H1 (cell line): ENCODE data around the gene PLGRKT. TPM values are rescaled to one million over a fixed set of nuclear protein-coding genes. Genes with fewer than 3 reads are reported as not detected.

ENCODE experiments used
- CTCF ChIA-PET: fragments of 300-600 bp; sonication (Branson Sonifier 250); formaldehyde crosslinking; loops from one replicate; lab custom pipeline; 2021; ENCODE audit not compliant: partially characterized antibody; lab: Charles Lee
- POLR2A ChIA-PET: fragments of 300-600 bp; sonication (Branson Sonifier 250); formaldehyde crosslinking; loops from one replicate; lab custom pipeline; 2021; ENCODE audit warnings: inconsistent platforms; ENCODE audit not compliant: partially characterized antibody; lab: Charles Lee
- DNase-seq, 2 experiments: peaks; one replicate each; pipeline versions ENCODE4 v3.0.0 to v3.0.0-alpha.2; 2010 to 2022; ENCODE audit warnings: low spot score in 2 of 2, low read depth in 1 of 2, mixed read lengths in 1 of 2
- FAIRE-seq: peaks from 2 replicates; lab custom pipeline; 2011; peaks lifted over from hg19 to GRCh38; lab: Jason Lieb, UNC
- H2AFZ ChIP-seq: 2 replicates; pipeline ENCODE4 v1.8.1; 2012; ENCODE audit warnings: low read length, inconsistent platforms
- H2AK5ac ChIP-seq: 2 replicates; pipeline ENCODE4 v1.6.1; 2013; ENCODE audit warnings: low read depth, low read length
- H2BK120ac ChIP-seq: replicated peaks from 2 replicates; pipeline ENCODE3; 2013; ENCODE audit warnings: low read depth, low read length, inconsistent platforms
- H2BK12ac ChIP-seq: 2 replicates; pipeline ENCODE4 v1.6.1; 2013; ENCODE audit warnings: low read depth, low read length
- H2BK15ac ChIP-seq: 2 replicates; pipeline ENCODE4 v1.6.1; 2013; ENCODE audit warnings: low read length
- H2BK20ac ChIP-seq: 2 replicates; pipeline ENCODE4 v1.6.1; 2013; ENCODE audit warnings: low read length
- H2BK5ac ChIP-seq: 2 replicates; pipeline ENCODE4 v1.6.1; 2013; ENCODE audit warnings: low read depth, low read length
- H3K14ac ChIP-seq: 2 replicates; pipeline ENCODE4 v1.6.1; 2013; ENCODE audit warnings: inconsistent platforms; ENCODE audit not compliant: insufficient read length
- H3K18ac ChIP-seq: 2 replicates; pipeline ENCODE4 v1.6.1; 2013; ENCODE audit warnings: low read length; ENCODE audit errors: extremely low read depth
- H3K23ac ChIP-seq: 2 replicates; pipeline ENCODE4 v1.6.1; 2013; ENCODE audit warnings: inconsistent platforms; ENCODE audit not compliant: insufficient read length
- H3K23me2 ChIP-seq: 2 replicates; pipeline ENCODE4 v1.6.1; 2013; ENCODE audit warnings: low read depth, low read length
- H3K27ac ChIP-seq: 2 replicates; pipeline ENCODE4 v1.6.1; 2011; ENCODE audit warnings: low read depth, low read length, inconsistent platforms
- H3K27me3 ChIP-seq, 4 experiments: replicated peaks in 1 of 4; 1 replicate in 1 of 4; 2 replicates in 3 of 4; pipeline versions ENCODE4 v1.6.1 to v1.8.1; 2011 to 2013; ENCODE audit warnings: low read length in 3 of 4, mild to moderate bottlenecking in 3 of 4, inconsistent platforms in 2 of 4, mixed read lengths in 2 of 4, moderate library complexity in 1 of 4; ENCODE audit not compliant: control insufficient read depth in 3 of 4, insufficient read depth in 3 of 4; ENCODE audit errors: extremely low read depth in 1 of 4
- H3K36me3 ChIP-seq, 4 experiments: 2 replicates each; pipeline versions ENCODE4 v1.6.1 to v1.8.1; 2011 to 2013; ENCODE audit warnings: mild to moderate bottlenecking in 4 of 4, low read length in 3 of 4, moderate library complexity in 2 of 4, control low read depth in 1 of 4, inconsistent platforms in 1 of 4; ENCODE audit not compliant: insufficient read depth in 4 of 4, control insufficient read depth in 2 of 4
- H3K4ac ChIP-seq: replicated peaks from 2 replicates; pipeline ENCODE3; 2013; ENCODE audit warnings: low read length, low read depth, mixed read lengths, inconsistent platforms; ENCODE audit not compliant: insufficient read length
- H3K4me1 ChIP-seq, 4 experiments: replicated peaks in 1 of 4; 1 replicate in 1 of 4; 2 replicates in 3 of 4; pipeline versions ENCODE4 v1.6.1 to v1.8.1; 2011 to 2013; ENCODE audit warnings: low read length in 3 of 4, inconsistent platforms in 2 of 4, mixed read lengths in 1 of 4; ENCODE audit not compliant: insufficient read depth in 4 of 4, control insufficient read depth in 3 of 4
- H3K4me2 ChIP-seq, 2 experiments: 2 replicates each; pipeline versions ENCODE4 v1.6.1 to v1.8.1; 2011 to 2013; ENCODE audit warnings: low read depth in 2 of 2, low read length in 2 of 2, control low read depth in 1 of 2, inconsistent platforms in 1 of 2, mild to moderate bottlenecking in 1 of 2; ENCODE audit not compliant: insufficient read depth in 1 of 2
- H3K4me3 ChIP-seq, 4 experiments: fragments of 200-600, 300-600 bp in 1 of 4; sonication (generic), shearing (Covaris generic), sonication (Bioruptor Twin) in 1 of 4; 2 replicates each; pipeline versions ENCODE4 v1.5.1 to v1.8.1; 2011 to 2016; ENCODE audit warnings: low read length in 4 of 4, low read depth in 3 of 4, control low read depth in 2 of 4, inconsistent platforms in 2 of 4, mild to moderate bottlenecking in 2 of 4, mixed read lengths in 1 of 4, moderate library complexity in 1 of 4; ENCODE audit not compliant: insufficient read depth in 2 of 4; ENCODE audit errors: extremely low read depth in 1 of 4
- H3K56ac ChIP-seq: replicated peaks from 2 replicates; pipeline ENCODE3; 2013; ENCODE audit warnings: low read depth, mild to moderate bottlenecking, mixed read lengths, low read length, inconsistent platforms; ENCODE audit not compliant: insufficient read length
- H3K79me1 ChIP-seq: 2 replicates; pipeline ENCODE4 v1.6.1; 2013; ENCODE audit warnings: low read depth, low read length, control low read depth
- H3K79me2 ChIP-seq, 2 experiments: 2 replicates each; pipeline versions ENCODE4 v1.6.1 to v1.8.1; 2012 to 2013; ENCODE audit warnings: low read length in 2 of 2, mild to moderate bottlenecking in 2 of 2, inconsistent platforms in 1 of 2; ENCODE audit not compliant: insufficient read depth in 2 of 2, control insufficient read depth in 1 of 2
- H3K9ac ChIP-seq, 4 experiments: replicated peaks in 1 of 4; 1 replicate in 1 of 4; 2 replicates in 3 of 4; pipeline versions ENCODE4 v1.6.1 to v1.8.1; 2011 to 2013; ENCODE audit warnings: low read depth in 3 of 4, low read length in 3 of 4, control low read depth in 2 of 4, mild to moderate bottlenecking in 2 of 4, moderate library complexity in 2 of 4, inconsistent platforms in 1 of 4; ENCODE audit errors: extremely low read depth in 1 of 4
- H3K9me3 ChIP-seq, 2 experiments: 2 replicates each; pipeline versions ENCODE4 v1.6.1 to v1.8.1; 2012 to 2013; ENCODE audit warnings: mild to moderate bottlenecking in 2 of 2, moderate library complexity in 2 of 2, control low read depth in 1 of 2, inconsistent platforms in 1 of 2, low read depth in 1 of 2, low read length in 1 of 2, mixed read lengths in 1 of 2; ENCODE audit not compliant: insufficient read depth in 2 of 2
- H4K20me1 ChIP-seq, 2 experiments: replicated peaks in 1 of 2; 2 replicates each; pipeline versions ENCODE3 to v1.8.1; 2011 to 2013; ENCODE audit warnings: inconsistent platforms in 2 of 2, low read length in 2 of 2, mild to moderate bottlenecking in 1 of 2; ENCODE audit not compliant: insufficient read depth in 2 of 2, control insufficient read depth in 1 of 2
- H4K5ac ChIP-seq: 2 replicates; pipeline ENCODE4 v1.6.1; 2013; ENCODE audit warnings: low read length, low read depth, mixed read lengths, inconsistent platforms; ENCODE audit not compliant: insufficient read length
- H4K8ac ChIP-seq: 2 replicates; pipeline ENCODE4 v1.8.0; 2013; ENCODE audit warnings: mild to moderate bottlenecking, moderate library complexity, low read length, inconsistent platforms; ENCODE audit not compliant: insufficient read depth; ENCODE audit errors: extremely low read depth
- H4K91ac ChIP-seq: replicated peaks from 2 replicates; pipeline ENCODE3; 2013; ENCODE audit warnings: low read length, mixed read lengths, inconsistent platforms; ENCODE audit not compliant: insufficient read length
- BRCA1 ChIP-seq: IDR thresholded peaks from 2 replicates; pipeline ENCODE4 v1.6.1; 2012; ENCODE audit warnings: low read depth, low read length, improper control_type of control experiment
- CEBPB ChIP-seq: IDR thresholded peaks from 2 replicates; pipeline ENCODE4 v1.6.1; 2012; ENCODE audit warnings: low read depth, low read length
- CTBP2 ChIP-seq: IDR thresholded peaks from 2 replicates; pipeline ENCODE4 v1.7.0; 2011; ENCODE audit warnings: borderline replicate concordance, mild to moderate bottlenecking, moderate library complexity, mixed read lengths, low read length; ENCODE audit not compliant: insufficient read depth, insufficient read length
- GABPA ChIP-seq: IDR thresholded peaks from 2 replicates; pipeline ENCODE4 v1.6.1; 2011; ENCODE audit warnings: mild to moderate bottlenecking, low read length, moderate library complexity, borderline replicate concordance; ENCODE audit not compliant: insufficient read depth
- JUN ChIP-seq: IDR thresholded peaks from 2 replicates; pipeline ENCODE4 v1.6.1; 2011; ENCODE audit warnings: low read depth, mild to moderate bottlenecking, improper control_type of control experiment, low read length
- JUND ChIP-seq: IDR thresholded peaks from 2 replicates; pipeline ENCODE4 v1.6.1; 2011; ENCODE audit warnings: mild to moderate bottlenecking, improper control_type of control experiment, low read length
- KDM1A ChIP-seq: fragments of 200-600, 300-600 bp; sonication (generic); IDR thresholded peaks from 2 replicates; pipeline ENCODE4 v1.7.1; 2016; ENCODE audit warnings: mild to moderate bottlenecking, low read length, borderline replicate concordance
- KDM4A ChIP-seq: IDR thresholded peaks from one replicate; pipeline ENCODE4 v1.7.1; 2012; ENCODE audit warnings: low read depth, mild to moderate bottlenecking, moderate library complexity, low read length, inconsistent platforms; ENCODE audit not compliant: severe bottlenecking
- KDM5A ChIP-seq: fragments of 200-600 bp; IDR thresholded peaks from 2 replicates; pipeline ENCODE4 v1.7.1; 2012; ENCODE audit warnings: mild to moderate bottlenecking, low read length, inconsistent platforms, mixed read lengths
- NANOG ChIP-seq: IDR thresholded peaks from 2 replicates; pipeline ENCODE4 v1.6.1; 2011; ENCODE audit warnings: low read length, low read depth, mild to moderate bottlenecking, inconsistent platforms; ENCODE audit not compliant: insufficient read depth, poor library complexity, severe bottlenecking
- POLR2A ChIP-seq, 2 experiments: IDR thresholded peaks; 1 replicate in 1 of 2; 2 replicates in 1 of 2; pipeline ENCODE4 v1.6.1; 2011; ENCODE audit warnings: low read depth in 2 of 2, low read length in 2 of 2, mild to moderate bottlenecking in 2 of 2; ENCODE audit errors: control extremely low read depth in 1 of 2
- POU5F1 ChIP-seq: IDR thresholded peaks from 2 replicates; pipeline ENCODE4 v1.6.1; 2011; ENCODE audit warnings: low read depth, mild to moderate bottlenecking, low read length, moderate library complexity
- RXRA ChIP-seq: IDR thresholded peaks from 2 replicates; pipeline ENCODE4 v1.6.1; 2011; ENCODE audit warnings: low read depth, mild to moderate bottlenecking, low read length, moderate library complexity; ENCODE audit not compliant: insufficient read depth
- WGBS, 2 experiments: shearing (Covaris generic) in 1 of 2; methylation state at CpG; one replicate each; pipeline versions ENCODE4 v1.1.6 to v1.1.7; 2013 to 2015; ENCODE audit warnings: low lambda C conversion rate in 2 of 2, mixed read lengths in 2 of 2, inconsistent platforms in 1 of 2, low coverage in 1 of 2, missing lambda C conversion rate in 1 of 2; ENCODE audit not compliant: insufficient replicate concordance in 2 of 2, insufficient coverage in 1 of 2, insufficient read length in 1 of 2; ENCODE audit errors: extremely low coverage in 1 of 2, missing lambda C conversion rate in 1 of 2; 5-methylcytosine and 5-hydroxymethylcytosine counted together
- polyA plus RNA-seq, 7 experiments: library from polyadenylated mRNA; depleted of rRNA in 3 of 7; stranded (reverse) in 5 of 7; unstranded in 2 of 7; fragments of >200 nt in 5 of 7; fragments of 200-250 nt in 2 of 7; gene quantifications; 1 replicate in 5 of 7; 2 replicates in 1 of 7; 4 replicates in 1 of 7; pipeline versions ENCODE4 v1.2.1 to v1.2.3, GENCODE V29; 2011 to 2013; ENCODE audit warnings: missing spikeins in 2 of 7, mixed read lengths in 2 of 7
- total RNA-seq: library from RNA; stranded (reverse); fragmentation: NEBNext Ultra II Directional; extraction: Animal tissue kit (Norgen Biotek cat#: 25700); gene quantifications from 2 replicates; pipeline ENCODE4 v1.2.1, GENCODE V29; 2021
- TF ChIP-seq, protein P1 (sequence below): IDR thresholded peaks from 2 replicates; pipeline ENCODE4 v1.6.1; 2012; ENCODE audit warnings: low read length, inconsistent platforms

Gene PLGRKT
- total and polyA plus RNA-seq, 2 of the 8 experiments (the other 6 are each of a cell fraction or from before 2014, with no cell fraction given), result 5.4 to 15.7 TPM

DNA sequence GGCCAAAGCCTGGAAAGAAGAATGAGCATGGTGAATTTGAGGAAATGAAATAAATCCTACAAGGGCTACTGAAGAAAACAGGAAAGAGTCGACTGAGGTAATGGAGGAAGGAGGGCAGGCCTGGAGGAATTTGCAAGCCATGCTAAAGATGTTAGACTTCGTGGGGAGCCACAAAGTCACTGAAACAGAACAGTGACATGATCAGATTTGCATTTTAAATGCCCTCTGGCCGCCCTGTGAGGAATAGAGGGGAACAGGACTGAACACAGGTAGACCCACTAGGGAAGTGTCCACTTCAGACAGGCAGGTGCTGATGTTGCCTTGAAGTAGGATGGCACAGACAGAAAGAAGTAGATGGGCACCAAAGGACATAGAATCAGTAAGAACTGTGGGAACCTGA lies 55.2 kb downstream of the PLGRKT start:
- no peak overlapping the region for H2BK20ac ChIP-seq
- H4K20me1 ChIP-seq, result no peaks in the 10 kb centered on the region
- POLR2A ChIA-PET, result no interaction called here
- no peak overlapping the region for H4K5ac ChIP-seq
- H2BK120ac ChIP-seq, result no peak overlapping the region
- no peak overlapping the region for H2BK15ac ChIP-seq
- no peak overlapping the region for H2AFZ ChIP-seq
- H3K18ac ChIP-seq, result no peak overlapping the region
- H3K4me2 ChIP-seq, result no peak overlapping the region
- CTCF ChIA-PET, result no interaction called here
- H4K8ac ChIP-seq, result no peak overlapping the region
- H3K79me2 ChIP-seq, result no peaks in the 10 kb centered on the region
- H3K56ac ChIP-seq, result no peak overlapping the region
- no peaks in the 10 kb centered on the region; a peak in 1 of 4 replicates for H3K9me3 ChIP-seq
- no peak overlapping the region for H3K9ac ChIP-seq
- DNase-seq (no peak), FAIRE-seq (no peak)
- H2BK5ac ChIP-seq, result no peak overlapping the region
- H3K4me3 ChIP-seq, result no peak overlapping the region
- H3K4me1 ChIP-seq, result no peaks in the 10 kb centered on the region
- H3K27me3 ChIP-seq, result no peaks in the 10 kb centered on the region
- H3K27ac ChIP-seq, result no peak overlapping the region
- no peak overlapping the region for H3K23ac ChIP-seq
- no peaks in the 10 kb centered on the region for H3K79me1 ChIP-seq
- H3K14ac ChIP-seq, result no peak overlapping the region
- H3K23me2 ChIP-seq, result no peaks in the 10 kb centered on the region
- 74% methylated on average over 3 of the region's 3 CpGs; no CpG with 5 or more reads in 1 of the 2 experiments for WGBS, 2 experiments
- no peak overlapping the region for H4K91ac ChIP-seq
- no peaks in the 10 kb centered on the region for H3K36me3 ChIP-seq
- H3K4ac ChIP-seq, result no peak overlapping the region
- H2BK12ac ChIP-seq, result no peak overlapping the region
- no peak overlapping the region for H2AK5ac ChIP-seq
- TF ChIP-seq POU5F1, result no peak
- no peak for TF ChIP-seq KDM5A
- TF ChIP-seq RXRA, result no peak
- no peak for TF ChIP-seq JUN
- no peak for TF ChIP-seq CTBP2
- TF ChIP-seq, protein P1, sequence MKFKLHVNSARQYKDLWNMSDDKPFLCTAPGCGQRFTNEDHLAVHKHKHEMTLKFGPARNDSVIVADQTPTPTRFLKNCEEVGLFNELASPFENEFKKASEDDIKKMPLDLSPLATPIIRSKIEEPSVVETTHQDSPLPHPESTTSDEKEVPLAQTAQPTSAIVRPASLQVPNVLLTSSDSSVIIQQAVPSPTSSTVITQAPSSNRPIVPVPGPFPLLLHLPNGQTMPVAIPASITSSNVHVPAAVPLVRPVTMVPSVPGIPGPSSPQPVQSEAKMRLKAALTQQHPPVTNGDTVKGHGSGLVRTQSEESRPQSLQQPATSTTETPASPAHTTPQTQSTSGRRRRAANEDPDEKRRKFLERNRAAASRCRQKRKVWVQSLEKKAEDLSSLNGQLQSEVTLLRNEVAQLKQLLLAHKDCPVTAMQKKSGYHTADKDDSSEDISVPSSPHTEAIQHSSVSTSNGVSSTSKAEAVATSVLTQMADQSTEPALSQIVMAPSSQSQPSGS, result no peak
- TF ChIP-seq NANOG, result no peak
- TF ChIP-seq CEBPB, result no peak
- no peak for TF ChIP-seq JUND
- TF ChIP-seq KDM4A, result no peak
- TF ChIP-seq BRCA1, result no peak
- no peak for TF ChIP-seq GABPA
- no peak for TF ChIP-seq POLR2A (IDR thresholded peaks at IDR 0.05; ENCODE audit: control extremely low read depth in 1 of 2, low read depth in 2 of 2, low read length in 2 of 2)
- no peak for TF ChIP-seq KDM1A
